H1 (cell line): ENCODE data around the gene PDXDC1. TPM values are rescaled to one million over a fixed set of nuclear protein-coding genes. Genes with fewer than 3 reads are reported as not detected.

Experiments
- CTCF ChIA-PET: fragments of 300-600 bp; sonication (Branson Sonifier 250); formaldehyde crosslinking; loops from one replicate; lab custom pipeline; 2021; ENCODE audit not compliant: partially characterized antibody; lab: Charles Lee
- POLR2A ChIA-PET: fragments of 300-600 bp; sonication (Branson Sonifier 250); formaldehyde crosslinking; loops from one replicate; lab custom pipeline; 2021; ENCODE audit warnings: inconsistent platforms; ENCODE audit not compliant: partially characterized antibody; lab: Charles Lee
- DNase-seq, 2 experiments: peaks; one replicate each; pipeline versions ENCODE4 v3.0.0 to v3.0.0-alpha.2; 2010 to 2022; ENCODE audit warnings: low spot score in 2 of 2, low read depth in 1 of 2, mixed read lengths in 1 of 2
- FAIRE-seq: peaks from 2 replicates; lab custom pipeline; 2011; peaks lifted over from hg19 to GRCh38; lab: Jason Lieb, UNC
- H2AFZ ChIP-seq: 2 replicates; pipeline ENCODE4 v1.8.1; 2012; ENCODE audit warnings: low read length, inconsistent platforms
- H2AK5ac ChIP-seq: 2 replicates; pipeline ENCODE4 v1.6.1; 2013; ENCODE audit warnings: low read depth, low read length
- H2BK120ac ChIP-seq: replicated peaks from 2 replicates; pipeline ENCODE3; 2013; ENCODE audit warnings: low read depth, low read length, inconsistent platforms
- H2BK12ac ChIP-seq: 2 replicates; pipeline ENCODE4 v1.6.1; 2013; ENCODE audit warnings: low read depth, low read length
- H2BK15ac ChIP-seq: 2 replicates; pipeline ENCODE4 v1.6.1; 2013; ENCODE audit warnings: low read length
- H2BK20ac ChIP-seq: 2 replicates; pipeline ENCODE4 v1.6.1; 2013; ENCODE audit warnings: low read length
- H2BK5ac ChIP-seq: 2 replicates; pipeline ENCODE4 v1.6.1; 2013; ENCODE audit warnings: low read depth, low read length
- H3K14ac ChIP-seq: 2 replicates; pipeline ENCODE4 v1.6.1; 2013; ENCODE audit warnings: inconsistent platforms; ENCODE audit not compliant: insufficient read length
- H3K18ac ChIP-seq: 2 replicates; pipeline ENCODE4 v1.6.1; 2013; ENCODE audit warnings: low read length; ENCODE audit errors: extremely low read depth
- H3K23ac ChIP-seq: 2 replicates; pipeline ENCODE4 v1.6.1; 2013; ENCODE audit warnings: inconsistent platforms; ENCODE audit not compliant: insufficient read length
- H3K23me2 ChIP-seq: 2 replicates; pipeline ENCODE4 v1.6.1; 2013; ENCODE audit warnings: low read depth, low read length
- H3K27ac ChIP-seq: 2 replicates; pipeline ENCODE4 v1.6.1; 2011; ENCODE audit warnings: low read depth, low read length, inconsistent platforms
- H3K27me3 ChIP-seq, 4 experiments: replicated peaks in 1 of 4; 1 replicate in 1 of 4; 2 replicates in 3 of 4; pipeline versions ENCODE4 v1.6.1 to v1.8.1; 2011 to 2013; ENCODE audit warnings: low read length in 3 of 4, mild to moderate bottlenecking in 3 of 4, inconsistent platforms in 2 of 4, mixed read lengths in 2 of 4, moderate library complexity in 1 of 4; ENCODE audit not compliant: control insufficient read depth in 3 of 4, insufficient read depth in 3 of 4; ENCODE audit errors: extremely low read depth in 1 of 4
- H3K36me3 ChIP-seq, 4 experiments: 2 replicates each; pipeline versions ENCODE4 v1.6.1 to v1.8.1; 2011 to 2013; ENCODE audit warnings: mild to moderate bottlenecking in 4 of 4, low read length in 3 of 4, moderate library complexity in 2 of 4, control low read depth in 1 of 4, inconsistent platforms in 1 of 4; ENCODE audit not compliant: insufficient read depth in 4 of 4, control insufficient read depth in 2 of 4
- H3K4ac ChIP-seq: replicated peaks from 2 replicates; pipeline ENCODE3; 2013; ENCODE audit warnings: low read length, low read depth, mixed read lengths, inconsistent platforms; ENCODE audit not compliant: insufficient read length
- H3K4me1 ChIP-seq, 4 experiments: replicated peaks in 1 of 4; 1 replicate in 1 of 4; 2 replicates in 3 of 4; pipeline versions ENCODE4 v1.6.1 to v1.8.1; 2011 to 2013; ENCODE audit warnings: low read length in 3 of 4, inconsistent platforms in 2 of 4, mixed read lengths in 1 of 4; ENCODE audit not compliant: insufficient read depth in 4 of 4, control insufficient read depth in 3 of 4
- H3K4me2 ChIP-seq, 2 experiments: 2 replicates each; pipeline versions ENCODE4 v1.6.1 to v1.8.1; 2011 to 2013; ENCODE audit warnings: low read depth in 2 of 2, low read length in 2 of 2, control low read depth in 1 of 2, inconsistent platforms in 1 of 2, mild to moderate bottlenecking in 1 of 2; ENCODE audit not compliant: insufficient read depth in 1 of 2
- H3K4me3 ChIP-seq, 4 experiments: fragments of 200-600, 300-600 bp in 1 of 4; sonication (generic), shearing (Covaris generic), sonication (Bioruptor Twin) in 1 of 4; 2 replicates each; pipeline versions ENCODE4 v1.5.1 to v1.8.1; 2011 to 2016; ENCODE audit warnings: low read length in 4 of 4, low read depth in 3 of 4, control low read depth in 2 of 4, inconsistent platforms in 2 of 4, mild to moderate bottlenecking in 2 of 4, mixed read lengths in 1 of 4, moderate library complexity in 1 of 4; ENCODE audit not compliant: insufficient read depth in 2 of 4; ENCODE audit errors: extremely low read depth in 1 of 4
- H3K56ac ChIP-seq: replicated peaks from 2 replicates; pipeline ENCODE3; 2013; ENCODE audit warnings: low read depth, mild to moderate bottlenecking, mixed read lengths, low read length, inconsistent platforms; ENCODE audit not compliant: insufficient read length
- H3K79me1 ChIP-seq: 2 replicates; pipeline ENCODE4 v1.6.1; 2013; ENCODE audit warnings: low read depth, low read length, control low read depth
- H3K79me2 ChIP-seq, 2 experiments: 2 replicates each; pipeline versions ENCODE4 v1.6.1 to v1.8.1; 2012 to 2013; ENCODE audit warnings: low read length in 2 of 2, mild to moderate bottlenecking in 2 of 2, inconsistent platforms in 1 of 2; ENCODE audit not compliant: insufficient read depth in 2 of 2, control insufficient read depth in 1 of 2
- H3K9ac ChIP-seq, 4 experiments: replicated peaks in 1 of 4; 1 replicate in 1 of 4; 2 replicates in 3 of 4; pipeline versions ENCODE4 v1.6.1 to v1.8.1; 2011 to 2013; ENCODE audit warnings: low read depth in 3 of 4, low read length in 3 of 4, control low read depth in 2 of 4, mild to moderate bottlenecking in 2 of 4, moderate library complexity in 2 of 4, inconsistent platforms in 1 of 4; ENCODE audit errors: extremely low read depth in 1 of 4
- H3K9me3 ChIP-seq, 2 experiments: 2 replicates each; pipeline versions ENCODE4 v1.6.1 to v1.8.1; 2012 to 2013; ENCODE audit warnings: mild to moderate bottlenecking in 2 of 2, moderate library complexity in 2 of 2, control low read depth in 1 of 2, inconsistent platforms in 1 of 2, low read depth in 1 of 2, low read length in 1 of 2, mixed read lengths in 1 of 2; ENCODE audit not compliant: insufficient read depth in 2 of 2
- H4K20me1 ChIP-seq, 2 experiments: replicated peaks in 1 of 2; 2 replicates each; pipeline versions ENCODE3 to v1.8.1; 2011 to 2013; ENCODE audit warnings: inconsistent platforms in 2 of 2, low read length in 2 of 2, mild to moderate bottlenecking in 1 of 2; ENCODE audit not compliant: insufficient read depth in 2 of 2, control insufficient read depth in 1 of 2
- H4K5ac ChIP-seq: 2 replicates; pipeline ENCODE4 v1.6.1; 2013; ENCODE audit warnings: low read length, low read depth, mixed read lengths, inconsistent platforms; ENCODE audit not compliant: insufficient read length
- H4K8ac ChIP-seq: 2 replicates; pipeline ENCODE4 v1.8.0; 2013; ENCODE audit warnings: mild to moderate bottlenecking, moderate library complexity, low read length, inconsistent platforms; ENCODE audit not compliant: insufficient read depth; ENCODE audit errors: extremely low read depth
- H4K91ac ChIP-seq: replicated peaks from 2 replicates; pipeline ENCODE3; 2013; ENCODE audit warnings: low read length, mixed read lengths, inconsistent platforms; ENCODE audit not compliant: insufficient read length
- BACH1 ChIP-seq: IDR thresholded peaks from 2 replicates; pipeline ENCODE4 v1.6.1; 2012; ENCODE audit warnings: low read length, improper control_type of control experiment
- GABPA ChIP-seq: IDR thresholded peaks from 2 replicates; pipeline ENCODE4 v1.6.1; 2011; ENCODE audit warnings: mild to moderate bottlenecking, low read length, moderate library complexity, borderline replicate concordance; ENCODE audit not compliant: insufficient read depth
- RBBP5 ChIP-seq: IDR thresholded peaks from 2 replicates; pipeline ENCODE4 v1.7.1; 2012; ENCODE audit warnings: low read depth, mild to moderate bottlenecking, inconsistent platforms, low read length, moderate library complexity, borderline replicate concordance
- RXRA ChIP-seq: IDR thresholded peaks from 2 replicates; pipeline ENCODE4 v1.6.1; 2011; ENCODE audit warnings: low read depth, mild to moderate bottlenecking, low read length, moderate library complexity; ENCODE audit not compliant: insufficient read depth
- SP2 ChIP-seq: IDR thresholded peaks from 2 replicates; pipeline ENCODE4 v1.6.1; 2012; ENCODE audit warnings: mild to moderate bottlenecking, low read length, inconsistent platforms
- SRF ChIP-seq: IDR thresholded peaks from 2 replicates; pipeline ENCODE4 v1.6.1; 2011; ENCODE audit warnings: mild to moderate bottlenecking, low read depth, low read length, moderate library complexity
- WGBS, 2 experiments: shearing (Covaris generic) in 1 of 2; methylation state at CpG; one replicate each; pipeline versions ENCODE4 v1.1.6 to v1.1.7; 2013 to 2015; ENCODE audit warnings: low lambda C conversion rate in 2 of 2, mixed read lengths in 2 of 2, inconsistent platforms in 1 of 2, low coverage in 1 of 2, missing lambda C conversion rate in 1 of 2; ENCODE audit not compliant: insufficient replicate concordance in 2 of 2, insufficient coverage in 1 of 2, insufficient read length in 1 of 2; ENCODE audit errors: extremely low coverage in 1 of 2, missing lambda C conversion rate in 1 of 2; 5-methylcytosine and 5-hydroxymethylcytosine counted together
- polyA plus RNA-seq, 7 experiments: library from polyadenylated mRNA; depleted of rRNA in 3 of 7; stranded (reverse) in 5 of 7; unstranded in 2 of 7; fragments of >200 nt in 5 of 7; fragments of 200-250 nt in 2 of 7; gene quantifications; 1 replicate in 5 of 7; 2 replicates in 1 of 7; 4 replicates in 1 of 7; pipeline versions ENCODE4 v1.2.1 to v1.2.3, GENCODE V29; 2011 to 2013; ENCODE audit warnings: missing spikeins in 2 of 7, mixed read lengths in 2 of 7
- total RNA-seq: library from RNA; stranded (reverse); fragmentation: NEBNext Ultra II Directional; extraction: Animal tissue kit (Norgen Biotek cat#: 25700); gene quantifications from 2 replicates; pipeline ENCODE4 v1.2.1, GENCODE V29; 2021

PDXDC1 gene
- total and polyA plus RNA-seq, 2 of the 8 experiments (the other 6 are each of a cell fraction or from before 2014, with no cell fraction given): 56.6 to 118 TPM

DNA sequence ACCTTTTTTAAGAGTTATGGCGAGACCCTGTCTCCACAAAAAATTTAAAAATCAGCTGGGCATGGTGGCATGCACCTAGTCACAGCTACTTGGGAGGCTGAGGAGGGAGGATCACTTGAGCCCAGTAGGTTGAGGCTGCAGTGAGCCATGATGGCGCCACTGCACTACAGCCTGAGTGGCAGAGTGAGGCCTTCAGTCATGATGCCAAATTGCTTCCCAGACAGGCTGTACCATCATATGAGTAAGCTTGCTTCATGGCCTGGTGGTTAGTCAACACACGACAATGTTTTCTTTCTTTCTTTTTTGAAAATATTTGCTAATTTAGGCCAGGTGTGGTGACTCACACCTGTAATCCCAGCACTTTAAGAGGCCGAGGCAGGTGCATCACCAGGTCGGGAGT is 68.5 kb downstream of the PDXDC1 start:
- Histone ChIP-seq H3K79me2 (no peaks in the 10 kb centered on the region; a peak in 1 of 4 replicates), H3K18ac (no peak overlapping the region), H2BK12ac (no peak overlapping the region), H2AK5ac (no peak overlapping the region), H3K23me2 (no peaks in the 10 kb centered on the region), H3K4me1 (no peaks in the 10 kb centered on the region), H3K79me1 (peaks cover 7% of the 10 kb centered on the region), H2AFZ (no peak overlapping the region), H4K8ac (no peak overlapping the region), H3K27ac (no peak overlapping the region), H2BK5ac (no peak overlapping the region), H3K23ac (no peak overlapping the region), H3K4ac (no peak overlapping the region), H2BK20ac (no peak overlapping the region), H3K9me3 (no peaks in the 10 kb centered on the region), H4K20me1 (peaks cover 4 to 6% of the 10 kb centered on the region in 2 experiments), H3K9ac (no peak overlapping the region), H3K14ac (no peak overlapping the region), H2BK120ac (no peak overlapping the region), H2BK15ac (no peak overlapping the region), H3K4me2 (no peak overlapping the region), H4K91ac (no peak overlapping the region), H3K4me3 (no peak overlapping the region), H4K5ac (no peak overlapping the region), H3K27me3 (no peaks in the 10 kb centered on the region), H3K56ac (no peak overlapping the region), H3K36me3 (peaks cover 3 to 34% (median 11%) of the 10 kb centered on the region in 4 experiments; a peak in 6 of 8 replicates)
- FAIRE-seq (no peak), DNase-seq (no peak)
- POLR2A ChIA-PET: interaction anchor here (1.5 kb wide), 1 partner anchor 13 kb away, joined by 3 read pairs; no protein-coding TSS in a partner anchor
- CTCF ChIA-PET: no interaction called here
- 90% methylated on average over 5 of the region's 5 CpGs; no CpG with 5 or more reads in 1 of the 2 experiments for WGBS, 2 experiments
- no peak for TF ChIP-seq RBBP5
- TF ChIP-seq SRF: no peak
- TF ChIP-seq BACH1: no peak
- no peak for TF ChIP-seq GABPA
- TF ChIP-seq SP2: no peak
- TF ChIP-seq RXRA: no peak
